GM21528 (cell line): ENCODE results near the gene R3HDM4.
"Not testable (repeated sequence)": the region's sequence is repeated elsewhere in the genome, so short reads cannot be mapped to it uniquely, and the experiment has no call there.

Experiments used
- ATAC-seq: cut with Tn5 transposase; IDR thresholded peaks from one replicate; pipeline ENCODE4 v1.9.1; 2021; ENCODE audit warnings: mild to moderate bottlenecking, moderate library complexity; ENCODE audit not compliant: unreplicated experiment, low FRiP score

The R3HDM4 gene

GRCh38 chr19:913080-913748, at the start of gene R3HDM4:
Gene R3HDM4, minus strand, starts transcription at chr19:913219. Its CDS starts 62 bp downstream, at chr19:913157.
- ATAC-seq, result no peak

GRCh38 chr19:961866-962620, 49.0 kb upstream of the R3HDM4 start:
- no peak for ATAC-seq

GRCh38 chr19:960601-960938, 47.6 kb upstream of the R3HDM4 start:
- no peak for ATAC-seq

- ATAC-seq, result no peak
Measured at GRCh38 chr19:960020-960419, 47.0 kb upstream of the R3HDM4 start.

- ATAC-seq, result no peak
Measured at GRCh38 chr19:958967-959855, 46.2 kb upstream of the R3HDM4 start.

- not testable (repeated sequence) for ATAC-seq
Measured at GRCh38 chr19:957578-957977, 44.6 kb upstream of the R3HDM4 start.

GRCh38 chr19:956766-957440, 43.9 kb upstream of the R3HDM4 start:
- ATAC-seq, result no peak

GRCh38 chr19:955803-956765, 43.1 kb upstream of the R3HDM4 start:
- ATAC-seq, result no peak

GRCh38 chr19:954672-955494, 41.9 kb upstream of the R3HDM4 start:
- no peak for ATAC-seq

GRCh38 chr19:954272-954671, 41.3 kb upstream of the R3HDM4 start:
- ATAC-seq, result no peak

GRCh38 chr19:953445-954271, 40.6 kb upstream of the R3HDM4 start:
- no peak for ATAC-seq

- ATAC-seq, result no peak
Measured at GRCh38 chr19:952680-953444, 39.8 kb upstream of the R3HDM4 start.

GRCh38 chr19:952049-952679, 39.1 kb upstream of the R3HDM4 start:
- ATAC-seq, result no peak

- no peak for ATAC-seq
Measured at GRCh38 chr19:950352-951066, 37.5 kb upstream of the R3HDM4 start.

- ATAC-seq, result no peak
Measured at GRCh38 chr19:948842-949496, 36.0 kb upstream of the R3HDM4 start.
